Measurements from ENCODE around the gene ZC3H6.
"Not testable (repeated sequence)": the region's sequence is repeated elsewhere in the genome, so short reads cannot be mapped to it uniquely, and the experiment has no call there.

ZC3H6 gene

GRCh38 chr2:112282066-112282465 is 6.7 kb downstream of the ZC3H6 start:
- not testable (repeated sequence) for DNase-seq

GRCh38 chr2:112283535-112283934 is 8.1 kb downstream of the ZC3H6 start:
- DNase-seq: not testable (repeated sequence)

DNA sequence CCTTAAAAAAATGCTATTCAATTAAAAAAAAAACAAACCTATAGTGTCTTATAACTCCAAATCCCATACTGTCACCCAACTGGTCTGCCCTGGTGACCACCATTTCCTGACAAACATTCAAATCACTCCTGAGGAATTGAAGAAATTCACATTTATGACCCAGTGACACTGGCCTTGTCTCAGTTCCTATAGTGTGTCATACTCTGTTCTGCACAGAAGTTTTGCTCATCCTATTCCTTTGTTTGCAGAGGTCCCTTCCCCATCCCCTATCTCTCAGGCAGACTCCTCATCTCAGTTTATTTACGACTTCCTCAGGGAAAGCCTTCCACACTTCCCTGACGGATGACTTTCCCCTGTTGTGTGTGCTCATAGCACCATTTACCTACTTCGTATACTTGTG is 14.7 kb downstream of the ZC3H6 start:
- no peak for DNase-seq

DNA sequence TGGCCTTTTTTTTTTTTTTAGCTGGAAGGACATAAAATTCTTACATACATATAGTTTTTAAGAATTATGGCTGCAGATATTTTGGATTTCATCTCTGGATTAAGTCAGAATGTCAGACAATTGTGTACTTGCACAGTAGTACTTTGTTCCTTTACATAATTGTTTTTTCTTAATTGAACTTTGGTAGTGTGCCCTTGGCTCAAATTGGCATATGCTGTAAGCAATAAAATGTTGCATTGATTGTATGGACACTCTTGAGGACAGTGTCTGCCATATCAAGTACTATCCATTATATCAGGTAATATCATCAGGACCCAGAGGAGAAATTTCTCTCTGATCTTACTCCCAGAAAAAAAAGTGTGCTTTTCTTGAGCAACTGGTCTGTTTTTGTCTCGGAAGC is 15.3 kb downstream of the ZC3H6 start:
- no peak for DNase-seq

GRCh38 chr2:112293636-112294401 is 18.4 kb downstream of the ZC3H6 start:
- no peak for DNase-seq

- no peak for DNase-seq
These were observed 20.1 kb downstream of the ZC3H6 start for GRCh38 chr2:112295407-112296078.

DNA sequence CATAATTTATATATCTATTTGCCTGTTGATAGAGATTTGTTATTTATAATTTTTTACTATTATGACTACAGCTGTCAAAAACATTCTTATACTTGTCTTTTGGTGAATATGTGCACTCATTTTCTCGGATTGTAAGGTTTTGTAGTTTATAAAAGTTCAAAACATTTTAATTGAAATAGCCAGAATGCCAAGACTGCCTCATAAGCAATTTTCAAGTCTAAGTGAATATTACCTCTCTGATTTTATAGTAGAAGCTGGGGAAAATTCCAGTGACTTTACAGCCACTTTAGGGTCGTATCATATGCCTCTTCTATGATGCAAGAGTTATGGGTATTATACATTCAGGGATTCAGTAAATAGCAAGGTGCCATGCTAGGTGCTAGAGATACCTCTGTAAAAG is 21.0 kb downstream of the ZC3H6 start:
- no peak for DNase-seq

DNA sequence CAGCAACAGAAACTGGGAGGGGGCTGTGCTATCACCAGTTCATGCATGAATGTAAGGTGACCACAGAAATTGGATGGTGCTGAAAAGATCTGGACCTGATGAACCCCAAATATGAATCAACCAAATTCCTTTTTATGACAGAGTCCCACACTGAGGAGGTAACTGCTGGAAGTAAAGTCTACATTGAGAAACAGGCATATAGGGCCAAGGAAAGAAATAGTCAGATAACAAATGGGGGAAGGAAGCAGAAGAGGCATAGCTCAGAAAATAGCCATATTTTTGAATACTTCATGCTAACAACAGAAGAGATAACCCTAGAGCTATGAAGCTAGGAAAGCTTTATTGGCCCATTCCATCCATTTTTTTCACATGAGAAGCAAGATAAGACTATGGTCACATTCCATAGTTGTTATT is 25.8 kb downstream of the ZC3H6 start:
- no peak for DNase-seq

DNA sequence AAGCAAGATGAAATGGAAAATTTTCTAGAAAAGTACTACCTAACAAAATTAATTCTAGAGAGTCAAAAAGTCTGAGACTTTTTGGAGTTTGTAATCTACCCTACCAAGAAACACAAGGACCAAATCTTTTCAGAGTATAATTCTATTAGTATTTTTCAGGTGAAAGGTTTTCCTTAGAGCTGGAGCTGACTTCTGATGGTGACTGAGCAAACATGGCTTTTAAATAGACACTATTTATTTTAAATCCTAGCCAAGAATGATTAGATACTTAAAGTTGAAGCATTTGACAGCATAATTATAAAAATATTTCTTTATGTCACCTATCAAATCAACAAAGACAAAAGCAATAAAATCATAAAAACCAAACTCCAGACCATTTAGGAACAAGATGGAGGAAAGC is 26.6 kb downstream of the ZC3H6 start:
- no peak for DNase-seq

DNA sequence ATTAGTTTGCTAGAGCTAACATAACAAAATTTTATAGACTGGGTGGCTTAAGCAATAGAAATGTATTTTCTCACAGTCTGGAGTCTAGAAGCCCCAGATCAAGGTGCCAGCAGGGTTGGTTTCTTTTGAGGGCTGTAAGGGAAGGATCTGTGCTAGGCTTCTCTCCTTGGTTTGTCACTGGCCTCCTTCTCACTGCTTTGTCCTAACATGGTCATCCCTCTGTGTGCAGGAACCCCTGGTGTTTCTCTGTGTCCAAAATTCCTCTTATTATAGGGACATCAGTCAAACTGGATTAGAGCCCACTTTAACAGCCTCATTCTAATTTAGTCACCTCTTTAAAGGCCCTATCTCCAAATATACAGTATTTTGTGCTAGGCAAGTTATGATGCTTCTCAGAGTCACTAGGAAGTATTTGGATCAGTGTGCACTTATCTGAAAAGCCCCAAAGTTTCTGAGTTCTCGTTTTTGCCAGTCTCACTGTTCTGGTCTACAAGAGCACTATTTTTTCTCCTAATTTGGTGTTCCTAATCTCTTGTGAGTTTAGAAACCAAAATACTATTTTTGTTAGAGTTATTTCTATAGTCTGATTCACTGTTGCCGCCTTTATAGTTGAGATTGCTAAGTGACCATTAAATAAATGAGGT is 29.0 kb downstream of the ZC3H6 start:
- DNase-seq: no peak

GRCh38 chr2:112305132-112305531 is 29.7 kb downstream of the ZC3H6 start:
- DNase-seq: no peak

DNA sequence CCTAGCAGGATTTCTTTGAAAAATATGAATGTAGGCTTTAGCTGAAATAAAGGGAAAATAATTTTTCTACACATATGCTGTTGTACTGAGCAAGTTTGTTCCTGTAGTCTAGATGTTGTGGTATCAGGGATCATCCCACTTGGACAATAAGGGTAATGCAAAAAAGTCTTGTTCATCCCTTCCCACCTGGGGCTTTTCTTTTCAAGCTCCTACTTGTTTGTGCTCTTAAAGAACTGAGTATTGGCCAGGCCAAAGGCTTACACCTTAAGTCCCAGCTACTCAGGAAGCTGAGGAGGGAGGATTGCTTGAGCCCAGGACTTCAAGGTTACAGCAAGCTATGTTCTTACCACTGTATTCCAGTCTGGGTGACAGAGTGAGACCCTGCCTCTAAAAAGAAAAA is 35.5 kb downstream of the ZC3H6 start:
- no peak for DNase-seq

GRCh38 chr2:112311932-112312331 is 36.5 kb downstream of the ZC3H6 start:
- DNase-seq: no peak

DNA sequence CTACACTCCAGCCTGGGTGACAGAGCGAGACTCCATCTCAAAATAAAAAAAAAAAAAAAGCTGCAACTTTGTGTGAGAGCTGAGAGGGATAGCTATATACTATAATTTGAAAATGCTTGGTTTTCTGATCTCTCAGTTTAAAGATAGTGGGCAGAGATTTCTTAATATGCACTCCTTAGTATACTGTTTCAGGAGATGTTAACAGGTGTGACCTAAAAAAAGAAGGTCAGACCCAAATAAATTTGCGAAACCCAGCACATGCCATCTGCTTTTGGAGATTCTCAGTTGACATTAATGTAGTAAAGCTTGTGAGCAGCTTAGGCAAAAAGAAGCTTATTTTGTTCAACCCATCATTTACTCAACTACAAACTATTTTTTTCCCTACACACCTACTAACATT is 37.4 kb downstream of the ZC3H6 start:
- no peak for DNase-seq

- DNase-seq: no peak
These were observed 39.5 kb downstream of the ZC3H6 start for GRCh38 chr2:112314856-112315255.

- no peak for DNase-seq
These were observed 42.1 kb downstream of the ZC3H6 start for GRCh38 chr2:112317303-112318158.

GRCh38 chr2:112318515-112318914 is 43.1 kb downstream of the ZC3H6 start:
- no peak for DNase-seq

GRCh38 chr2:112321375-112322320 is 46.3 kb downstream of the ZC3H6 start:
- DNase-seq: no peak

- DNase-seq: no peak
These were observed 47.5 kb downstream of the ZC3H6 start for GRCh38 chr2:112322919-112323318.

- DNase-seq: no peak
These were observed 56.8 kb downstream of the ZC3H6 start for GRCh38 chr2:112332123-112332696.

GRCh38 chr2:112335600-112335999 is 60.2 kb downstream of the ZC3H6 start:
- peak; percentile 12 for DNase-seq

- DNase-seq: no peak
These were observed 64.6 kb downstream of the ZC3H6 start for GRCh38 chr2:112339986-112340385.

Data from GF-D8 (cell line).